GM12878 (cell line): ENCODE results near the gene RPTN. TPM values are rescaled to one million over a fixed set of nuclear protein-coding genes. Genes with fewer than 3 reads are reported as not detected.

Source experiments
- ATAC-seq: fragments of 200-7000 bp; cut with Tn5 transposase; 3 replicates; pipeline ENCODE4 v1.9.1; 2020; ENCODE audit warnings: mild to moderate bottlenecking, moderate library complexity
- BruUV-seq: library from RNA; stranded (reverse); fragments of 400-500 nt; replicated peaks from 2 replicates; lab custom pipeline; 2021; lab: Mats Ljungman, UMichigan
- CTCF ChIA-PET: fragments of 300-600 bp; sonication (Branson Sonifier 250); formaldehyde crosslinking; extraction: SDS; loops from one replicate; lab custom pipeline; 2021; ENCODE audit warnings: inconsistent platforms; lab: Yijun Ruan, JAX
- POLR2A ChIA-PET: fragments of 350-600 bp; formaldehyde crosslinking; extraction: SDS; loops from one replicate; lab custom pipeline; 2021; ENCODE audit warnings: inconsistent platforms; lab: Charles Lee
- RAD21 ChIA-PET: fragments of 300-600 bp; sonication (Branson Sonifier 250); formaldehyde crosslinking; loops from one replicate; lab custom pipeline; 2023; ENCODE audit warnings: antibody characterized with exemption; ENCODE audit not compliant: unreplicated experiment; lab: Charles Lee
- SMC1A ChIA-PET: fragments of 300-600 bp; sonication (Branson Sonifier 250); formaldehyde crosslinking; loops from one replicate; lab custom pipeline; 2023; ENCODE audit not compliant: unreplicated experiment, uncharacterized antibody; lab: Charles Lee
- DNase-seq: peaks from one replicate; pipeline ENCODE4 v3.0.0-alpha.2; 2011; ENCODE audit warnings: low read depth, low spot score
- FAIRE-seq: peaks from 3 replicates; lab custom pipeline; 2011; peaks lifted over from hg19 to GRCh38; lab: Jason Lieb, UNC
- H2AFZ ChIP-seq: 2 replicates; pipeline ENCODE4 v1.6.0; 2011; ENCODE audit warnings: low read depth, low read length, control low read depth; ENCODE audit not compliant: control insufficient read depth
- H3K27ac ChIP-seq: 2 replicates; pipeline ENCODE4 v1.5.1; 2011; ENCODE audit warnings: control low read depth; ENCODE audit not compliant: control insufficient read depth, insufficient read depth
- H3K27me3 ChIP-seq, 2 experiments: replicated peaks in 1 of 2; 2 replicates each; pipeline versions ENCODE4 v1.6.0 to v1.6.1; 2011; ENCODE audit warnings: low read length in 1 of 2; ENCODE audit not compliant: control insufficient read depth in 2 of 2, insufficient read depth in 2 of 2
- H3K36me3 ChIP-seq, 2 experiments: 2 replicates each; pipeline ENCODE4 v1.5.1; 2011; ENCODE audit warnings: low read length in 1 of 2; ENCODE audit not compliant: control insufficient read depth in 2 of 2, insufficient read depth in 2 of 2
- H3K4me1 ChIP-seq: 2 replicates; pipeline ENCODE4 v1.6.1; 2011; ENCODE audit warnings: mild to moderate bottlenecking, low read length, moderate library complexity, mixed read lengths; ENCODE audit not compliant: control insufficient read depth, insufficient read depth
- H3K4me2 ChIP-seq: 2 replicates; pipeline ENCODE4 v1.6.0; 2011; ENCODE audit warnings: control low read depth; ENCODE audit not compliant: control insufficient read depth, insufficient read depth
- H3K4me3 ChIP-seq: fragments of 200-600 bp; sonication (generic); 2 replicates; pipeline ENCODE4 v1.5.1; 2016
- H3K79me2 ChIP-seq: 2 replicates; pipeline ENCODE4 v1.6.0; 2011; ENCODE audit warnings: low read length; ENCODE audit not compliant: control insufficient read depth, insufficient read depth
- H3K9ac ChIP-seq: 2 replicates; pipeline ENCODE4 v1.8.0; 2011; ENCODE audit warnings: low read length, control low read depth, mixed read lengths; ENCODE audit not compliant: control insufficient read depth, insufficient read depth
- H3K9me3 ChIP-seq: replicated peaks from 3 replicates; pipeline ENCODE4 v1.5.1; 2011; ENCODE audit warnings: mild to moderate bottlenecking, low read length; ENCODE audit not compliant: control insufficient read depth, insufficient read depth
- H4K20me1 ChIP-seq: 2 replicates; pipeline ENCODE4 v1.6.0; 2011; ENCODE audit not compliant: control insufficient read depth, insufficient read depth
- CHD4 ChIP-seq: fragments of 200-600 bp; sonication (generic); IDR thresholded peaks from 2 replicates; pipeline ENCODE4 v1.6.1; 2016; ENCODE audit warnings: mild to moderate bottlenecking
- GATAD2B ChIP-seq: fragments of 450-650 bp; conservative IDR thresholded peaks from 2 replicates; pipeline ENCODE4 v1.6.1; 2017; ENCODE audit warnings: low read depth, mild to moderate bottlenecking, moderate library complexity
- HDAC6 ChIP-seq: fragments of 200-600 bp; sonication (generic); IDR thresholded peaks from one replicate; pipeline ENCODE4 v1.8.0; 2017; ENCODE audit warnings: antibody characterized with exemption; ENCODE audit not compliant: unreplicated experiment
- HDGF ChIP-seq: fragments of 450-650 bp; IDR thresholded peaks from 2 replicates; pipeline ENCODE4 v1.6.1; 2016; ENCODE audit warnings: antibody characterized with exemption
- JUND ChIP-seq: IDR thresholded peaks from 2 replicates; pipeline ENCODE4 v1.6.1; 2012; ENCODE audit warnings: low read depth, mild to moderate bottlenecking, low read length, improper control_type of control experiment, moderate library complexity
- LARP7 ChIP-seq: fragments of 450-650 bp; IDR thresholded peaks from 2 replicates; pipeline ENCODE4 v1.6.1; 2017; ENCODE audit warnings: mild to moderate bottlenecking
- PAX5 ChIP-seq: IDR thresholded peaks from 2 replicates; pipeline ENCODE4 v1.6.1; 2011; ENCODE audit warnings: low read depth, low read length, borderline replicate concordance
- SMARCA5 ChIP-seq: fragments of 450-650 bp; IDR thresholded peaks from 2 replicates; pipeline ENCODE4 v1.6.1; 2017; ENCODE audit warnings: mild to moderate bottlenecking
- TARDBP ChIP-seq: IDR thresholded peaks from 2 replicates; pipeline ENCODE4 v1.6.1; 2016; ENCODE audit warnings: borderline replicate concordance
- in situ Hi-C: fragments of 300-500 bp; cut with MboI; formaldehyde crosslinking; loops from 9 replicates; pipeline ENCODE4 v1.14.3; 2018; ENCODE audit warnings: mixed read lengths
- intact Hi-C: fragments of 100-400 bp; cut with micrococcal nuclease; formaldehyde crosslinking; loops from one replicate; pipeline ENCODE4 v1.14.2; 2022; ENCODE audit not compliant: unreplicated experiment
- polyA plus RNA-seq, 11 experiments: library from polyadenylated mRNA; depleted of rRNA in 4 of 11; unstranded in 6 of 11; stranded (reverse) in 5 of 11; fragments of >200 nt; fragmentation: Nextera tagmentation in 4 of 11; fragmentation: Illumina TruSeq in 1 of 11; extraction: Ambion mirVana in 4 of 11; extraction: Trizol in 1 of 11; gene quantifications; 1 replicate in 1 of 11; 2 replicates in 10 of 11; pipeline versions ENCODE4 v1.2.1 to v1.2.3, GENCODE V29; 2011 to 2016; ENCODE audit warnings: inconsistent platforms in 2 of 11, missing spikeins in 2 of 11, low read depth in 1 of 11
- total RNA-seq, 4 experiments: library from RNA; depleted of rRNA in 3 of 4; stranded (reverse); fragments of >200 nt in 3 of 4; fragmentation: Illumina TruSeq in 1 of 4; extraction: Trizol in 1 of 4; gene quantifications; 2 replicates each; pipeline versions ENCODE4 v1.2.1 to v1.2.3, GENCODE V29; 2013 to 2021
- TF ChIP-seq, protein P1 (sequence below): IDR thresholded peaks from 2 replicates; pipeline ENCODE4 v1.6.1; 2012; ENCODE audit warnings: low read depth, low read length, improper control_type of control experiment
- TF ChIP-seq, protein P2 (sequence below), 3 experiments: IDR thresholded peaks in 2 of 3; conservative IDR thresholded peaks in 1 of 3; 2 replicates each; pipeline ENCODE4 v1.5.1; 2011; ENCODE audit warnings: low read depth in 3 of 3, low read length in 3 of 3, mild to moderate bottlenecking in 3 of 3, control low read depth in 2 of 3, moderate library complexity in 2 of 3, inconsistent platforms in 1 of 3, mixed read lengths in 1 of 3; ENCODE audit not compliant: control insufficient read depth in 2 of 3, insufficient read depth in 1 of 3; ENCODE audit errors: extremely low read depth in 1 of 3

Gene RPTN
- total and polyA plus RNA-seq, 10 of the 15 experiments (the other 5 are each of a cell fraction or from before 2014, with no cell fraction given): not detected

DNA sequence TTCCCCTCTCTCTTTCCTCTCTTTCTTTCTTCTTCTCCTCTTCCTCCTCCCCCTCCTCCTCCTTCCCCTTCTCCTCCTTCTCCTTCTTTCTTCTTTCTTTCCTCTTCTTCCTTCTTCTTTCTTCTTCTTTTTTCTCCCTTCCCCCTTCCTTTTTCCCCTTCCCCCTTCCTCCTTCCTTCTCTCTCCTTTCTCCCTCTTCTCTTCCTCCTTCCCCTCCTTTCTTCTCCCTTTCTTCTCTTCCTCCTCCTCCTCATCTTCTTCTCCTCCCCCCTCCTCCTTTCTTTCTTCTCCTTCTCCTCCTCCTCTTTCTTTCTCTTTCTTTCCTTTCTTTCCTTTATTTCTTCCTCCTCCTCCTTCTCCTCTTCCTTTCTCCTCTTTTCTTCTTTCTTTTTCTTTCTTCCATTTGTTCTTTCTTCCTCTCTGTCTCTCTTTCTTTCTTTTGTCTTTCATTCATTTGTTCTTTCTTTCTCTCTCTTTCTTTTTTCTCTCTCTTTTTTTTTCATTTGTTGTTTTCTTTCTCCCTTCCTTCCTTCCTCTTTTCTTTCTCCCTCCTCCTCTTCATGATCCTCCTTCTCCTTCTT is 38.4 kb upstream of the RPTN start:
- FAIRE-seq (no peak), DNase-seq (no peak), ATAC-seq (no peak)
- in situ Hi-C loops: no loop called here
- no peak overlapping the region for H2AFZ ChIP-seq
- ChIA-PET SMC1A (interaction anchor here (1.7 kb wide), 1 partner anchor 12 kb away, joined by 3 read pairs; no protein-coding TSS in a partner anchor), RAD21 (no interaction called here), CTCF (interaction anchor here (1.4 to 1.8 kb wide), 3 partner anchors 13 to 262 kb away, joined by 4 to 6 read pairs (median 4); no protein-coding TSS in a partner anchor), POLR2A (no interaction called here)
- no peaks in the 10 kb centered on the region for H4K20me1 ChIP-seq
- H3K9me3 ChIP-seq: no peaks in the 10 kb centered on the region
- intact Hi-C loops: no loop called here
- H3K27me3 ChIP-seq: no peaks in the 10 kb centered on the region
- H3K4me3 ChIP-seq: no peak overlapping the region
- no peaks in the 10 kb centered on the region for H3K4me1 ChIP-seq
- no peak overlapping the region for H3K4me2 ChIP-seq
- no peaks in the 10 kb centered on the region for H3K79me2 ChIP-seq
- no TSS peak for BruUV-seq
- H3K9ac ChIP-seq: no peak overlapping the region
- no peak overlapping the region for H3K27ac ChIP-seq
- TF ChIP-seq PAX5: no peak
- no peak for TF ChIP-seq HDGF
- TF ChIP-seq, protein P1, sequence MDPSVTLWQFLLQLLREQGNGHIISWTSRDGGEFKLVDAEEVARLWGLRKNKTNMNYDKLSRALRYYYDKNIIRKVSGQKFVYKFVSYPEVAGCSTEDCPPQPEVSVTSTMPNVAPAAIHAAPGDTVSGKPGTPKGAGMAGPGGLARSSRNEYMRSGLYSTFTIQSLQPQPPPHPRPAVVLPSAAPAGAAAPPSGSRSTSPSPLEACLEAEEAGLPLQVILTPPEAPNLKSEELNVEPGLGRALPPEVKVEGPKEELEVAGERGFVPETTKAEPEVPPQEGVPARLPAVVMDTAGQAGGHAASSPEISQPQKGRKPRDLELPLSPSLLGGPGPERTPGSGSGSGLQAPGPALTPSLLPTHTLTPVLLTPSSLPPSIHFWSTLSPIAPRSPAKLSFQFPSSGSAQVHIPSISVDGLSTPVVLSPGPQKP: no peak
- no peak for TF ChIP-seq LARP7
- no peak for TF ChIP-seq JUND
- TF ChIP-seq, protein P2, sequence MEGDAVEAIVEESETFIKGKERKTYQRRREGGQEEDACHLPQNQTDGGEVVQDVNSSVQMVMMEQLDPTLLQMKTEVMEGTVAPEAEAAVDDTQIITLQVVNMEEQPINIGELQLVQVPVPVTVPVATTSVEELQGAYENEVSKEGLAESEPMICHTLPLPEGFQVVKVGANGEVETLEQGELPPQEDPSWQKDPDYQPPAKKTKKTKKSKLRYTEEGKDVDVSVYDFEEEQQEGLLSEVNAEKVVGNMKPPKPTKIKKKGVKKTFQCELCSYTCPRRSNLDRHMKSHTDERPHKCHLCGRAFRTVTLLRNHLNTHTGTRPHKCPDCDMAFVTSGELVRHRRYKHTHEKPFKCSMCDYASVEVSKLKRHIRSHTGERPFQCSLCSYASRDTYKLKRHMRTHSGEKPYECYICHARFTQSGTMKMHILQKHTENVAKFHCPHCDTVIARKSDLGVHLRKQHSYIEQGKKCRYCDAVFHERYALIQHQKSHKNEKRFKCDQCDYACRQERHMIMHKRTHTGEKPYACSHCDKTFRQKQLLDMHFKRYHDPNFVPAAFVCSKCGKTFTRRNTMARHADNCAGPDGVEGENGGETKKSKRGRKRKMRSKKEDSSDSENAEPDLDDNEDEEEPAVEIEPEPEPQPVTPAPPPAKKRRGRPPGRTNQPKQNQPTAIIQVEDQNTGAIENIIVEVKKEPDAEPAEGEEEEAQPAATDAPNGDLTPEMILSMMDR (IDR thresholded peaks at IDR 0.05 in 2 of 3, conservative IDR thresholded peaks at IDR 0.05 in 1 of 3; ENCODE audit: control insufficient read depth in 2 of 3, extremely low read depth in 1 of 3, insufficient read depth in 1 of 3, low read depth in 3 of 3, low read length in 3 of 3): no peak
- no peak for TF ChIP-seq SMARCA5
- TF ChIP-seq HDAC6: no peak
- TF ChIP-seq CHD4: no peak
- no peak for TF ChIP-seq TARDBP
- TF ChIP-seq GATAD2B: no peak
- H3K36me3 ChIP-seq: no peaks in the 10 kb centered on the region
